Endothelial cell of umbilical vein (primary cell): ENCODE results near the gene PLAAT2.

Experiments used
- EZH2 ChIP-seq: IDR thresholded peaks from 2 replicates; pipeline ENCODE4 v1.6.1; 2012; ENCODE audit warnings: borderline replicate concordance, low read depth, mild to moderate bottlenecking, moderate library complexity, low read length, inconsistent platforms; ENCODE audit not compliant: severe bottlenecking
- POLR2A ChIP-seq: IDR thresholded peaks from 2 replicates; pipeline ENCODE4 v1.6.1; 2012; ENCODE audit warnings: low read depth, mild to moderate bottlenecking, control low read depth, low read length
- POLR2AphosphoS5 ChIP-seq: IDR thresholded peaks from 2 replicates; pipeline ENCODE4 v1.6.1; 2012; ENCODE audit warnings: low read depth, mild to moderate bottlenecking, control low read depth, low read length, moderate library complexity; ENCODE audit not compliant: insufficient read depth
- TF ChIP-seq, protein P1 (sequence below), 2 donors: IDR thresholded peaks; 1 replicate in 1 of 2; 2 replicates in 1 of 2; pipeline ENCODE4 v1.5.1; 2011; ENCODE audit warnings: low read length in 2 of 2, mild to moderate bottlenecking in 2 of 2, moderate library complexity in 2 of 2, control low read depth in 1 of 2, inconsistent platforms in 1 of 2, low read depth in 1 of 2; ENCODE audit not compliant: insufficient read depth in 1 of 2; ENCODE audit errors: extremely low read depth in 1 of 2
- TF ChIP-seq, protein P2 (sequence below): IDR thresholded peaks from 2 replicates; pipeline ENCODE4 v1.6.1; 2011; ENCODE audit not compliant: insufficient read depth, insufficient read length

DNA sequence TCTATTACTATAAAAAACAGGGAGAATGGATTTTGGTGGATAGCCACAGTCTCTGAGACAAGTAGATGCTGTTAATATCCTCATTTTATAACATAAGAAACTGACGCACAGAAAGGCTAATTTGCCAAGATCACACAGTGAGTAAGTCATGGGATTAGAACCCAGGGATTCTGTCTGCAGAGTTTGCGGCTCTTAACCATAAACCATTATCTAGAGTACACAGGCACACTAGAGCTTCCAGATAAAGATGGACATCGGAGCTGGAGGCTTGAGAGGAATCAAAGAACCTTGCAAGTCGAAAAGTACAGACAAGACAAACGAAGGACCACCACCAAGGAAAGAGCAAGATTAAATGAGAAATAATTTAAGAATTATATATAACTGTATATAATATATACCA is 46.0 kb downstream of the PLAAT2 start:
- TF ChIP-seq, protein P1, sequence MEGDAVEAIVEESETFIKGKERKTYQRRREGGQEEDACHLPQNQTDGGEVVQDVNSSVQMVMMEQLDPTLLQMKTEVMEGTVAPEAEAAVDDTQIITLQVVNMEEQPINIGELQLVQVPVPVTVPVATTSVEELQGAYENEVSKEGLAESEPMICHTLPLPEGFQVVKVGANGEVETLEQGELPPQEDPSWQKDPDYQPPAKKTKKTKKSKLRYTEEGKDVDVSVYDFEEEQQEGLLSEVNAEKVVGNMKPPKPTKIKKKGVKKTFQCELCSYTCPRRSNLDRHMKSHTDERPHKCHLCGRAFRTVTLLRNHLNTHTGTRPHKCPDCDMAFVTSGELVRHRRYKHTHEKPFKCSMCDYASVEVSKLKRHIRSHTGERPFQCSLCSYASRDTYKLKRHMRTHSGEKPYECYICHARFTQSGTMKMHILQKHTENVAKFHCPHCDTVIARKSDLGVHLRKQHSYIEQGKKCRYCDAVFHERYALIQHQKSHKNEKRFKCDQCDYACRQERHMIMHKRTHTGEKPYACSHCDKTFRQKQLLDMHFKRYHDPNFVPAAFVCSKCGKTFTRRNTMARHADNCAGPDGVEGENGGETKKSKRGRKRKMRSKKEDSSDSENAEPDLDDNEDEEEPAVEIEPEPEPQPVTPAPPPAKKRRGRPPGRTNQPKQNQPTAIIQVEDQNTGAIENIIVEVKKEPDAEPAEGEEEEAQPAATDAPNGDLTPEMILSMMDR (IDR thresholded peaks at IDR 0.05; ENCODE audit: extremely low read depth in 1 of 2, insufficient read depth in 1 of 2, low read depth in 1 of 2, low read length in 2 of 2): no peak
- TF ChIP-seq POLR2AphosphoS5: no peak
- TF ChIP-seq EZH2: no peak
- TF ChIP-seq, protein P2, sequence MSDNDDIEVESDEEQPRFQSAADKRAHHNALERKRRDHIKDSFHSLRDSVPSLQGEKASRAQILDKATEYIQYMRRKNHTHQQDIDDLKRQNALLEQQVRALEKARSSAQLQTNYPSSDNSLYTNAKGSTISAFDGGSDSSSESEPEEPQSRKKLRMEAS: no peak
- TF ChIP-seq POLR2A: no peak
